HTR-8/SVneo (cell line): ENCODE measurements around the gene AURKA.
A peak's percentile ranks its signal among the peaks of the same experiment; 100 is the strongest.
"Not testable (repeated sequence)": the region's sequence is repeated elsewhere in the genome, so short reads cannot be mapped to it uniquely, and the experiment has no call there.

Experiments used
- DNase-seq: peaks from one replicate; pipeline ENCODE4 v3.0.0; 2011; ENCODE audit warnings: low spot score, mixed read lengths; ENCODE audit not compliant: insufficient read length
- FAIRE-seq: peaks from 2 replicates; lab custom pipeline; 2011; peaks lifted over from hg19 to GRCh38; lab: Jason Lieb, UNC

AURKA gene

GRCh38 chr20:56392881-56393482 lies 967 bp upstream of the AURKA start:
- DNase-seq = no peak
- FAIRE-seq = peak; percentile 80

GRCh38 chr20:56391596-56392131 lies 351 bp downstream of the AURKA start:
- DNase-seq (no peak), FAIRE-seq (peak; percentile 74)

- DNase-seq = no peak
- FAIRE-seq = peak; percentile 77
Observed at GRCh38 chr20:56391037-56391436, 978 bp downstream of the AURKA start.

- not testable (repeated sequence) for FAIRE-seq, DNase-seq
Observed at GRCh38 chr20:56390396-56390795, 1.6 kb downstream of the AURKA start.

GRCh38 chr20:56389807-56390206 lies 2.2 kb downstream of the AURKA start:
- FAIRE-seq (peak; percentile 26), DNase-seq (no peak)

- no peak for FAIRE-seq
Observed at GRCh38 chr20:56388882-56389281, 3.1 kb downstream of the AURKA start.

GRCh38 chr20:56386219-56386618 lies 5.8 kb downstream of the AURKA start:
- FAIRE-seq (peak; percentile 51), DNase-seq (no peak)

More at GRCh38 chr20:56388882-56389281, 3.1 kb downstream of the AURKA start:
- DNase-seq = no peak

GRCh38 chr20:56385130-56385529 lies 6.9 kb downstream of the AURKA start:
- peak; percentile 78 for FAIRE-seq
- no peak for DNase-seq

GRCh38 chr20:56383334-56383733 lies 8.7 kb downstream of the AURKA start:
- DNase-seq (no peak), FAIRE-seq (peak; percentile 16)

- DNase-seq = no peak
- no peak for FAIRE-seq
Observed at GRCh38 chr20:56382696-56383095, 9.3 kb downstream of the AURKA start.

GRCh38 chr20:56381501-56381900 lies 10.5 kb downstream of the AURKA start:
- FAIRE-seq = peak; percentile 26
- no peak for DNase-seq

- DNase-seq (no peak), FAIRE-seq (no peak)
Observed at GRCh38 chr20:56380375-56380774, 11.6 kb downstream of the AURKA start.

GRCh38 chr20:56378386-56378785 lies 13.6 kb downstream of the AURKA start:
- DNase-seq = no peak
- no peak for FAIRE-seq

GRCh38 chr20:56376331-56376730 lies 15.7 kb downstream of the AURKA start:
- DNase-seq (no peak), FAIRE-seq (no peak)

- FAIRE-seq (peak; percentile 93), DNase-seq (peak; percentile 70)
Observed at GRCh38 chr20:56373942-56374341, 18.1 kb downstream of the AURKA start.

GRCh38 chr20:56372850-56373249 lies 19.2 kb downstream of the AURKA start:
- DNase-seq (no peak), FAIRE-seq (no peak)

- DNase-seq = no peak
- FAIRE-seq = no peak
Observed at GRCh38 chr20:56371977-56372376, 20.0 kb downstream of the AURKA start.

GRCh38 chr20:56369179-56369578 lies 22.8 kb downstream of the AURKA start:
- FAIRE-seq (no peak), DNase-seq (no peak)

- DNase-seq (no peak), FAIRE-seq (peak; percentile 46)
Observed at GRCh38 chr20:56368351-56369134, 23.5 kb downstream of the AURKA start.

- FAIRE-seq = no peak
- DNase-seq = no peak
Observed at GRCh38 chr20:56363491-56363890, 28.5 kb downstream of the AURKA start.

- DNase-seq = peak; percentile 38
- no peak for FAIRE-seq
Observed at GRCh38 chr20:56362833-56363413, 29.1 kb downstream of the AURKA start.
